Skeletal muscle satellite cell (primary cell): ENCODE data around the gene BAZ2B. TPM values are rescaled to one million over a fixed set of nuclear protein-coding genes. Genes with fewer than 3 reads are reported as not detected.

Experiments used
- small RNA-seq: library from RNA; depleted of rRNA; stranded (forward); fragments of <200 nt; gene quantifications from one replicate; pipeline ENCODE3, GENCODE V24; 2012

Gene BAZ2B

Small RNAs within 50 kb of the gene (small RNA-seq; reads per million reads assigned to genes)
- gene RF00019: not detected
